Upper lobe of left lung (tissue), 6 donors: ENCODE data around the gene MITF. TPM values are rescaled to one million over a fixed set of nuclear protein-coding genes. Genes with fewer than 3 reads are reported as not detected.

Experiments
- ATAC-seq, 2 donors: fragments of 200-7000 bp; cut with Tn5 transposase; one replicate each; pipeline ENCODE4 v1.9.1; 2022; ENCODE audit warnings: mild to moderate bottlenecking in 2 of 2, moderate library complexity in 2 of 2; ENCODE audit not compliant: low FRiP score in 2 of 2
- DNase-seq, 2 donors: peaks; one replicate each; pipeline ENCODE4 v3.0.0-alpha.2; 2019 to 2020
- H3K27ac ChIP-seq, 4 donors: fragments of 200-600 bp; sonication (generic); one replicate each; pipeline ENCODE4 v1.5.1; 2016 to 2019
- H3K27me3 ChIP-seq, 4 donors: fragments of 200-600 bp; sonication (generic); one replicate each; pipeline ENCODE4 v1.5.1; 2017 to 2019
- H3K36me3 ChIP-seq, 4 donors: fragments of 200-600 bp; sonication (generic); one replicate each; pipeline ENCODE4 v1.5.1; 2016 to 2019
- H3K4me1 ChIP-seq, 4 donors: fragments of 200-600 bp; sonication (generic); one replicate each; pipeline ENCODE4 v1.5.1; 2018 to 2019
- H3K4me3 ChIP-seq, 4 donors: fragments of 200-600 bp; sonication (generic); one replicate each; pipeline ENCODE4 v1.5.1; 2017 to 2019; ENCODE audit warnings: mild to moderate bottlenecking in 2 of 4, moderate library complexity in 1 of 4
- H3K9me3 ChIP-seq, 4 donors: fragments of 200-600 bp; sonication (generic); one replicate each; pipeline ENCODE4 v1.5.1; 2018 to 2019
- EP300 ChIP-seq, 4 donors: sonication (generic); formaldehyde crosslinking; IDR thresholded peaks; one replicate each; pipeline ENCODE4 v1.5.1; 2017; ENCODE audit warnings: antibody characterized with exemption in 4 of 4, control low read depth in 2 of 4
- POLR2A ChIP-seq, 4 donors: fragments of 450-650 bp; IDR thresholded peaks; one replicate each; pipeline ENCODE4 v1.5.1; 2016 to 2017; ENCODE audit warnings: antibody characterized with exemption in 4 of 4, mild to moderate bottlenecking in 2 of 4
- POLR2AphosphoS5 ChIP-seq, 2 donors: sonication (generic); formaldehyde crosslinking; IDR thresholded peaks; one replicate each; pipeline ENCODE4 v1.5.1; 2017; ENCODE audit warnings: antibody characterized with exemption in 2 of 2
- WGBS, 2 donors: methylation state at CpG; one replicate each; pipeline ENCODE4 v1.1.5; 2017 to 2018; 5-methylcytosine and 5-hydroxymethylcytosine counted together
- total RNA-seq, 6 donors: library from RNA; depleted of rRNA in 4 of 6; stranded (reverse); fragments of >200 nt in 4 of 6; gene quantifications; one replicate each; pipeline versions ENCODE4 v1.1.0 to v1.2.1, GENCODE V29; 2016 to 2021
- TF ChIP-seq, protein P1 (sequence below), 6 experiments: fragments of 450-650 bp in 4 of 6; fragments of 200-600 bp in 2 of 6; sonication (generic) in 2 of 6; IDR thresholded peaks; one replicate each; pipeline ENCODE4 v1.5.1; 2016 to 2019; ENCODE audit warnings: antibody characterized with exemption in 6 of 6
- donor health status: DM: no; HTN: no; CAD: no; lungs with moderate emphysema.
- donor health status: DM: no; HTN: yes; CAD: no; lungs with severe emphysema.

Gene MITF
- total RNA-seq, 6 donors from 2014 or later, result 21.9 to 37.2 (median 29.5) TPM

- WGBS, 2 donors, result 92 to 95% methylated on average over 4 of the region's 4 CpGs
- TF ChIP-seq POLR2A (IDR thresholded peaks at IDR 0.05) (no peak), EP300 (IDR thresholded peaks at IDR 0.05) (no peak), POLR2AphosphoS5 (IDR thresholded peaks at IDR 0.05) (no peak)
- TF ChIP-seq, protein P1, sequence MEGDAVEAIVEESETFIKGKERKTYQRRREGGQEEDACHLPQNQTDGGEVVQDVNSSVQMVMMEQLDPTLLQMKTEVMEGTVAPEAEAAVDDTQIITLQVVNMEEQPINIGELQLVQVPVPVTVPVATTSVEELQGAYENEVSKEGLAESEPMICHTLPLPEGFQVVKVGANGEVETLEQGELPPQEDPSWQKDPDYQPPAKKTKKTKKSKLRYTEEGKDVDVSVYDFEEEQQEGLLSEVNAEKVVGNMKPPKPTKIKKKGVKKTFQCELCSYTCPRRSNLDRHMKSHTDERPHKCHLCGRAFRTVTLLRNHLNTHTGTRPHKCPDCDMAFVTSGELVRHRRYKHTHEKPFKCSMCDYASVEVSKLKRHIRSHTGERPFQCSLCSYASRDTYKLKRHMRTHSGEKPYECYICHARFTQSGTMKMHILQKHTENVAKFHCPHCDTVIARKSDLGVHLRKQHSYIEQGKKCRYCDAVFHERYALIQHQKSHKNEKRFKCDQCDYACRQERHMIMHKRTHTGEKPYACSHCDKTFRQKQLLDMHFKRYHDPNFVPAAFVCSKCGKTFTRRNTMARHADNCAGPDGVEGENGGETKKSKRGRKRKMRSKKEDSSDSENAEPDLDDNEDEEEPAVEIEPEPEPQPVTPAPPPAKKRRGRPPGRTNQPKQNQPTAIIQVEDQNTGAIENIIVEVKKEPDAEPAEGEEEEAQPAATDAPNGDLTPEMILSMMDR (IDR thresholded peaks at IDR 0.05), result no peak
- Histone ChIP-seq H3K36me3 (no peaks in the 10 kb centered on the region), H3K9me3 (no peaks in the 10 kb centered on the region), H3K4me3 (no peak overlapping the region), H3K4me1 (no peaks in the 10 kb centered on the region), H3K27me3 (no peaks in the 10 kb centered on the region), H3K27ac (no peak overlapping the region)
- DNase-seq (no peak), ATAC-seq (no peak)
Observed at GRCh38 chr3:69821133-69821532, 81.9 kb downstream of the MITF start.

DNA sequence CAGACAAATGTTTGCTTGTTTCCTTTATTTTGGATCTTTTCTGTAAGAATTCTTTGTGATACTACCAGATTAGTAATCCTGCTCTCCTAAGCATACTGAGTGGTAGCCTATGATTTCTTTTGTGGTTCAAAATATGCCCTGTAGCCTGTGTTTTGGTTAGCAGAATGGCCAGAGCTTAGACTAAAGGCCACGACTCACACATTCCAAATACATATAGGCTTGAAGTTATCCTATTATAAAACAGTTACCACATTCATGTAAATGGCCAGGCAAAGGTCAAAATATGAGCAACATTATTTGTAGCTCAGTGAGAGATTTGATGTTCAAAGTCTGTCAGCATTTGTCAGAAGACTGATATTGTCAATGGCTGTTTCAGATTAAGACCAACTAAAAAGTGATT, 84.5 kb downstream of the MITF start:
- TF ChIP-seq EP300 (IDR thresholded peaks at IDR 0.05), result no peak
- no peak for TF ChIP-seq POLR2AphosphoS5 (IDR thresholded peaks at IDR 0.05)
- TF ChIP-seq, protein P1 (IDR thresholded peaks at IDR 0.05), result no peak
- TF ChIP-seq POLR2A (IDR thresholded peaks at IDR 0.05), result no peak
- H3K36me3 ChIP-seq, result no peaks in the 10 kb centered on the region
- ATAC-seq, result no peak
- no peaks in the 10 kb centered on the region for H3K27me3 ChIP-seq
- DNase-seq, result no peak
- 95 to 100% methylated on average over 1 of the region's 1 CpG for WGBS, 2 donors
- no peaks in the 10 kb centered on the region for H3K4me1 ChIP-seq
- H3K9me3 ChIP-seq, result no peaks in the 10 kb centered on the region
- H3K4me3 ChIP-seq, result no peak overlapping the region
- no peak overlapping the region for H3K27ac ChIP-seq

DNA sequence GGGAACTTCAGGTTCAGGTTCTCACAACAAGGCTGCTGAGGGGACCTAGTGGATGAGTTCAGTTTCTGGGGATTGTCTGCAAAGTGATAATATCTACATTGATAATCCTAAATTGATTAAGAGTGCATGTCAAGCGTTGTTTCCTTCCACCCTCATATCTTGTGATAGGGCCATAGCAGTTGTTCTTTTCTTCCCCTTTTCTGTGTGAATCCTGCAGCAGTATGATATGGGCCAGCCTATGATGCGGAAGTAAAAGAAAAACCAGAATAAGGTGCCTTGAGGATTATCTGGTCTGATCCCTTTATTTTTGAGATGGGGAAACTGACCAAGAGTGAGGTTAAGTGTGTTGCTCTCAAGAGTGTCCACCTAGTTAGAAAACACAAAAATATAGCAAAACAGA, 86.2 kb downstream of the MITF start:
- Histone ChIP-seq H3K9me3 (no peaks in the 10 kb centered on the region), H3K27ac (no peak overlapping the region), H3K36me3 (no peaks in the 10 kb centered on the region), H3K4me1 (no peaks in the 10 kb centered on the region), H3K4me3 (no peak overlapping the region), H3K27me3 (no peaks in the 10 kb centered on the region)
- 80 to 98% methylated on average over 2 of the region's 2 CpGs for WGBS, 2 donors
- ATAC-seq (peak in 1 of 2 donors; percentile 35), DNase-seq (no peak)
- no peak for TF ChIP-seq EP300 (IDR thresholded peaks at IDR 0.05)
- TF ChIP-seq, protein P1 (IDR thresholded peaks at IDR 0.05), result no peak
- no peak for TF ChIP-seq POLR2AphosphoS5 (IDR thresholded peaks at IDR 0.05)
- no peak for TF ChIP-seq POLR2A (IDR thresholded peaks at IDR 0.05)

DNA sequence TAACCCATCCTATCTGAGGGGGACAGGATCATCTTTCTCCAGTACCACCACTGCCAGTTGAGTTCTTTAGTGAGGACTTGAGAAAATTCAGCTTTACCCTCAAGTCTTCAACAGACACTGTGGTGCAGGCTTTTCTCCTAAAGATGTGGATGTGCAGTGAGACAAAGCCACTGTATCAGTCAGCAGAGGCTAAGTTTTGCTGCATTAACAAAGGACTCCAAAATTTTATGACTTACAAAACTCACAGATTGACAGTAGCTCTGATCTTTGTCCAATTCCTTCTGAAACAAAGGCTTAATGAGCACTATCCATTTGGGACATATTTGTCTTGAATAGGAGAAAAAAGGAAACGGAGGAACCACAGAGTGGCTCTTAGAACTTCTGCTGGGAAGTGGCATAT, 87.9 kb downstream of the MITF start:
- 63 to 82% methylated on average over 1 of the region's 1 CpG for WGBS, 2 donors
- H3K27me3 ChIP-seq, result no peaks in the 10 kb centered on the region
- DNase-seq, result no peak
- no peak overlapping the region for H3K4me3 ChIP-seq
- no peaks in the 10 kb centered on the region for H3K36me3 ChIP-seq
- TF ChIP-seq POLR2A (IDR thresholded peaks at IDR 0.05), result no peak
- TF ChIP-seq, protein P1 (IDR thresholded peaks at IDR 0.05), result no peak
- no peak for TF ChIP-seq POLR2AphosphoS5 (IDR thresholded peaks at IDR 0.05)
- no peak for TF ChIP-seq EP300 (IDR thresholded peaks at IDR 0.05)
- ATAC-seq, result no peak
- no peak overlapping the region for H3K27ac ChIP-seq
- H3K9me3 ChIP-seq, result no peaks in the 10 kb centered on the region
- no peaks in the 10 kb centered on the region for H3K4me1 ChIP-seq

GRCh38 chr3:69828817-69829216, 89.6 kb downstream of the MITF start:
- H3K27ac ChIP-seq, result no peak overlapping the region
- DNase-seq (no peak), ATAC-seq (no peak)
- no peaks in the 10 kb centered on the region for H3K36me3 ChIP-seq
- WGBS, 2 donors, result 65 to 75% methylated on average over 2 of the region's 2 CpGs
- no peaks in the 10 kb centered on the region for H3K4me1 ChIP-seq
- no peaks in the 10 kb centered on the region for H3K27me3 ChIP-seq
- H3K9me3 ChIP-seq, result no peaks in the 10 kb centered on the region
- no peak for TF ChIP-seq POLR2AphosphoS5 (IDR thresholded peaks at IDR 0.05)
- TF ChIP-seq, protein P1 (IDR thresholded peaks at IDR 0.05), result no peak
- no peak for TF ChIP-seq POLR2A (IDR thresholded peaks at IDR 0.05)
- TF ChIP-seq EP300 (IDR thresholded peaks at IDR 0.05), result no peak
- no peak overlapping the region for H3K4me3 ChIP-seq
